ENCODE data around the gene GMFB.
A peak's percentile ranks its signal among the peaks of the same experiment; 100 is the strongest.

GMFB gene

GRCh38 chr14:54488646-54489317 lies at the start of gene GMFB:
Gene GMFB (minus strand): TSS chr14:54488980. CDS start chr14:54488927, 53 bp downstream.
- DNase-seq (ENCODE audit: low read depth) = peak; percentile 85

GRCh38 chr14:54538055-54538454 lies 49.3 kb upstream of the GMFB start:
- no peak for DNase-seq (ENCODE audit: low read depth)

GRCh38 chr14:54537651-54538050 lies 48.9 kb upstream of the GMFB start:
- DNase-seq (ENCODE audit: low read depth) = no peak

GRCh38 chr14:54535646-54536045 lies 46.9 kb upstream of the GMFB start:
- no peak for DNase-seq (ENCODE audit: low read depth)

GRCh38 chr14:54535126-54535525 lies 46.3 kb upstream of the GMFB start:
- DNase-seq (ENCODE audit: low read depth) = no peak

- no peak for DNase-seq (ENCODE audit: low read depth)
Measured at GRCh38 chr14:54533100-54533499, 44.3 kb upstream of the GMFB start.

GRCh38 chr14:54532111-54533012 lies 43.6 kb upstream of the GMFB start:
- DNase-seq (ENCODE audit: low read depth) = no peak

- no peak for DNase-seq (ENCODE audit: low read depth)
Measured at GRCh38 chr14:54529811-54530210, 41.0 kb upstream of the GMFB start.

GRCh38 chr14:54528973-54529372 lies 40.2 kb upstream of the GMFB start:
- no peak for DNase-seq (ENCODE audit: low read depth)

GRCh38 chr14:54524410-54524809 lies 35.6 kb upstream of the GMFB start:
- DNase-seq (ENCODE audit: low read depth) = no peak

GRCh38 chr14:54516709-54517108 lies 27.9 kb upstream of the GMFB start:
- no peak for DNase-seq (ENCODE audit: low read depth)

- no peak for DNase-seq (ENCODE audit: low read depth)
Measured at GRCh38 chr14:54515670-54516069, 26.9 kb upstream of the GMFB start.

GRCh38 chr14:54512393-54512792 lies 23.6 kb upstream of the GMFB start:
- DNase-seq (ENCODE audit: low read depth) = no peak

GRCh38 chr14:54509546-54510501 lies 21.0 kb upstream of the GMFB start, which contains the start of gene CGRRF1:
Gene CGRRF1 (plus strand): TSS chr14:54509906. CDS start chr14:54509960, 54 bp downstream.
- DNase-seq (ENCODE audit: low read depth) = peak; percentile 97

- DNase-seq (ENCODE audit: low read depth) = no peak
Measured at GRCh38 chr14:54503486-54503885, 14.7 kb upstream of the GMFB start.

- DNase-seq (ENCODE audit: low read depth) = no peak
Measured at GRCh38 chr14:54502602-54503001, 13.8 kb upstream of the GMFB start.

- no peak for DNase-seq (ENCODE audit: low read depth)
Measured at GRCh38 chr14:54501480-54501879, 12.7 kb upstream of the GMFB start.

GRCh38 chr14:54500744-54501143 lies 12.0 kb upstream of the GMFB start:
- no peak for DNase-seq (ENCODE audit: low read depth)

GRCh38 chr14:54498579-54498978 lies 9.8 kb upstream of the GMFB start:
- DNase-seq (ENCODE audit: low read depth) = no peak

GRCh38 chr14:54498095-54498531 lies 9.3 kb upstream of the GMFB start:
- no peak for DNase-seq (ENCODE audit: low read depth)

- DNase-seq (ENCODE audit: low read depth) = no peak
Measured at GRCh38 chr14:54497224-54497623, 8.4 kb upstream of the GMFB start.

GRCh38 chr14:54493293-54493692 lies 4.5 kb upstream of the GMFB start:
- DNase-seq (ENCODE audit: low read depth) = no peak
